Pons (tissue), 1 donor: ENCODE measurements around the gene GFRA1.

Experiments
- DNase-seq: peaks from one replicate; pipeline ENCODE4 v3.0.0-alpha.2; 2016; ENCODE audit warnings: low spot score

GFRA1 gene

DNA sequence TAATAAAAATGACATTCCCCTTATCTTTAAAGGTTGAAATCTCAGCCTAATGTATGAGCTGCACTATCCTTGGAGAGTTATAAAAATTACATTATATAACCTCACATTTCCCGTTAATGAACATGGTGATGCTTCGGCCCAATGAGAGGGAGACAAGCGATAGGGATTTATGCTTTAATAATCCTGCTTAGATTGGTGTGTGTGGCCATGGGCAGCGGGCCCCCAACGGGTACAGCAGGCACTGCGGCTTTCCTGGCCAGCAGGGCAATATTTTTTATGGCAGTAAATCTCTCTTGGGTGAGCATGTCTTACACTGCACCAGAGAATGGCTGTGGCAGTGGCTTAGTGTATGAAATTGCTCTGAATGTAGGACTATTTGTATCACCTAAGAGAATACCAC, 246.3 kb downstream of the GFRA1 start:
- DNase-seq: no peak

DNA sequence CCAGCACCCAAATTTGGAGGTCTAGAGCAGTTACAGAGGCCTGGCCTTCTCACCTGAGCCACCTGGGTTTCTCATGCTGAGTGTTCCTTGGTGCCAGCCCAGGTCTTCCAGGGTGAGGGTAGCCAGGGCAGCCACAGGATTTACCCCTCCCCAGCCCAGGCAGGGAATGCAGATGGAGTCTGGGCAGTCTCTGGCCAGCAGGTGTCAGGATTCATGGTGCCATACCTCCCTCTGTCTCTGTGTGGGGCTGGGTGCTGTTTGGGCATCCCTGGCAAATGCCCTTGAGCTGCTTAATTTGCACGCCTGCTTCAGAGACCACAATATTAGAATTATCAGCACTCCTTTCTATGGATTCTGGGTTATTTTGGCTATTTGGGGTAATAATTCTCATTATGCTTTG, 246.7 kb downstream of the GFRA1 start:
- DNase-seq: no peak

DNA sequence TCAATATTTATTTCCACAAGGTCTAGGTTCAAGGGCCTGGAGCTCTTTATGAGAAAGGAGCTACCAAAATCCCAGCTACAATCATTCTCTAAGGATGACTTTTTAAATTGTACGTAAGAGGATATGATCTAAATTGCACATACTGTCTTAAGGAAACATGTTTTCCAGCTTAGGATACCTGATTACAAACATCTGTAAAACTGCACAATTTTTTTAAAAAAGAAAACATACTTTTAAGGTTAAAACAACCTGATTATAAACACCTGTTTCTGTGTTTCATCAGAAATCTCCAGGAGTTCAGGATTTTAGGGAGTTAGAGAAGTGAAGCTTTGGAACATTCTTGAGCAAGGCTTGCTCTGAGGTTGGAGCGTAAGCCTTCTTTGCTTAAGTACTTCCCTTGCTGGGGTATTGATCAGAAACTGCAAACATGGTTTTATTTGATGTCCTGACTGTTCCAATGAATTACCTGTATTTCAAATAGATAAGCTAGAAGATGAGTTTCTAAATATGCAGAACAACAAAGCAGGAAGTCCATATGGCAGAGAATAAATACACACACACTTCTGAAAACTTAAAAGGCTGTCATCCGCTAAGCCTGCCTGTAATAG, 248.6 kb downstream of the GFRA1 start:
- DNase-seq: no peak

DNA sequence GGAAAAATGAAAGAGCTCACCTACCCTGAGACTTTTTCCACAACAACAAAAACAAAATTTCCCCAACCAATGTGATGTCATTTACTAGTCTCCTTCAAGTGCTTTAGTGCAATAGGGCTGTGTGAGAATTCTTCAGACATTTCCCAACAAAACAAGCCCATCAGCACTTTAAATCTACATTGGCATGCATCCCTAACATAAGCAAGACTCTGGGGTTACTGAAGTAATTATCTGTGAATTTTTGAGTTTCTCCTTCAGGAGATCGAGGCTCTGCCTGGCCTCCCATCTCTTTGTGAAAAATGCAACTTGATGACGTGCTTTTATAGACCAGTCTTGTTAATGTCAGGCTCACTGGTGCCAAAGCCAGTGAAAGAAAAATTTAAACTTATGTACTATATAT, 255.6 kb downstream of the GFRA1 start:
- DNase-seq: no peak

GRCh38 chr10:116015583-116016333, 257.2 kb downstream of the GFRA1 start:
- DNase-seq: no peak

- DNase-seq: no peak
Measured at GRCh38 chr10:116014871-116015582, 258.0 kb downstream of the GFRA1 start.

GRCh38 chr10:116014326-116014725, 258.7 kb downstream of the GFRA1 start:
- no peak for DNase-seq

- DNase-seq: no peak
Measured at GRCh38 chr10:116011929-116012328, 261.1 kb downstream of the GFRA1 start.

- no peak for DNase-seq
Measured at GRCh38 chr10:116007256-116007891, 265.6 kb downstream of the GFRA1 start.
